HG03060 (cell line): Measurements from ENCODE around the gene SORBS1.

Experiments used
- ATAC-seq: cut with Tn5 transposase; IDR thresholded peaks from one replicate; pipeline ENCODE4 v1.9.1; 2021; ENCODE audit warnings: low read depth, moderate number of reproducible peaks; ENCODE audit not compliant: unreplicated experiment

Gene SORBS1

DNA sequence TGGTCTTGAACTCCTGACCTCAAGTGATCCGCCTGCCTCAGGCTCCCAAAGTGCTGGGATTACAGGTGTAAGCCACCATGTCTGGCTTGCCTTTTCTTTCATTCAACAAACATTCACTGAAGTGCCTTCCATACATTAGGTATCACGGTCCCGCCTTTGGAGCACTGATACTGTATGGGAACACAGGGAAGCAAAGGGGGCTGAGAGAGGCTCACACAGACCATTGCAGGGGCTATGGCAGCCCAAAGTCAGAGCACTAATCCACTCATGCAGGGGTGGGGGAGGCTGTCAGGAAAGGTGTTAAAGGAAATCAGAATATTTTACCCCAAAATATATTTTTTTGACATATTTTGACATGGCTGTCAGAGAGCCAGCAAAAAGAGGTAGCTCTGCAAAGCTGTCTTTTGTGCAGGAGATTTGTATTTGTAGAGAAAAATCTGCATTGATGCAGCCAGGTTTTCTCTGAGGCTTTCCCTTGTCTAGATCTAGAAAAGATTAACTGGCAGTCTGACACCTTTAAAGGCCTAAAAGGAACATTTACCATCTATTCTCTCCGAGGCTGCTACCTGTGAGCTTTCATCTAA is 228.4 kb downstream of the SORBS1 start:
- ATAC-seq = no peak

DNA sequence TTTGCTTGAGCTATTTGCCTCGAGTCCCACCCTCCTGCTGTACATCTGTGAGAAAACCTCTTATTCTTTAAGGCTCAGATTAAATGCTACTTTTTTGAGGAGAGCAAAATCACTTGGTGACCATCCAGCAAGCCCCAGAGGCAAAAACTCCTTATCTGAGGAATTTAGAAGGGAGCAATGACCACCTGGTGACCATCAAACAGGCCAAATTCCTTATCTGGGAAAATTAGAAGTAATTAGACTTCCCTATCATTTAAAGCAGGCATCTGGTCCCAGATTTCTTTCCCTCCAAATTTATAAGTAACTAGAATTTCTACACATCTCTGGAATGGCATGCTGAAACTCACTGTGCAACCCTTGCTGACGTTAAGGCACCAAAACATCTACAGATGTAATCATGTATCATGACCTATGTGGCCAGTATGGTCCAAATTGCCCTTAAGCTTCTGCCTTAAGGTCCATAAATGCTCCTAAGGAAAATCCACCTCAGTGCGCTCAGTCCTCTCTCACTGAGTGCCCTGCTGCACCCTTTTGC is 229.5 kb downstream of the SORBS1 start:
- no peak for ATAC-seq

DNA sequence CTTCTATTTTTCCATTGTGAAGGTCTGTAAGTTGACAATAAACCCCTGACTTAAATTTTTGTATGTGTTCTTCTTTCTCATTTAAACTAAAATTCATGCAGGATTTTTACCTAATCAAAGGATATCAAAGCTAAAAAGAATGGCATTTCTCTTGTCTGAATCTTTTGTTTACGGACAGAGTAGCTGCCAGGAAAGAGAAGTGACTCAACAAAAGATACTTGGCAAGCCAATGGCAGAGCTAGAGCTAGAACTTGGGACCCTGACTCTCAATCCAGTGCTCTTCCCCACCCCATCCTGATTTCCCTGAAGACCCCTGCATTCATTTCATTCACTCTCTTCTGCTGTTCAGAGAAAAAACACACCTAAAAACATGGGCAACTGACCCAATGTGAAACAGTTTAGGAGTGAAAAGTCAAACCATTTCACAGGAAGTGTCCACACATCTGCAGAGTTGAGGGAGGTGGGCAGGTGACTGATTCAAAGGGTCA is 230.2 kb downstream of the SORBS1 start:
- ATAC-seq = no peak

DNA sequence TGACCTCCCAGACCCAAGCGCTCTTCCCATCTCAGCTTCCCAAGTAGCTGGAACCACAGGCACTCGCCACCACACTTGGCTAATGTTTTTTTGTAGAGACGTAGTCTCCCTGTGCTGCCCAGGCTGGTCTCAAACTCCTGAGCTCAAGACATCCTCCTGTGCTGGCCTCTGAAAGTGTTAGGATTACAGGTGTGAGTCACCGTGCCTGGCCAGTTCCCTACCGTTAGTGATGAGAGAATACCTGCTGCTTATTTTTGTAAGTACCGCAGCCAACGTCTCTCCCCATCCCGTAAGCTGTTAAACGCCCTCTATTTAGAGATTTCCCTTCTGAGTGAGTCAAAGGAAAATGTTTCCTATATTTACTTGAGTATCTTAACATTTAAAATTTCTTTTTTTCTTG is 231.9 kb downstream of the SORBS1 start:
- ATAC-seq = no peak

DNA sequence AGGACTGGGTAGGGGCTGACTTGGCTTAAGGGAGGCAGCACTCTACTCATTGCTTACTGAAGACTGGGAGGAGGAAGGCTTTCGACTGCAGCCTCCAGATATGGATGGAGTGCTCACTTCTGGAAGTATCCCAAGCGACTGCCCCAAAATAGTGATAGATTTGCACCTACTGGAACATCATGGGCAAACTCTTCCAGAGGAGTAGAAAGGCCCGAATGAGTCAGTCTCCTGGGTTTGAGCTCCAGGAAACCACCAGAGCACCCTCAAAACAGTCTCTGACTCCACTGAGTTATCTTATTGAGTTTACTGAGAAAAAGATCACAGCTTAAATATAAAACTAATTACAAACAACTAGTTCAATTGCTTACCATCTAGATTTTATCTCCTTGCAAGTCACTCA is 233.2 kb downstream of the SORBS1 start:
- ATAC-seq = no peak

DNA sequence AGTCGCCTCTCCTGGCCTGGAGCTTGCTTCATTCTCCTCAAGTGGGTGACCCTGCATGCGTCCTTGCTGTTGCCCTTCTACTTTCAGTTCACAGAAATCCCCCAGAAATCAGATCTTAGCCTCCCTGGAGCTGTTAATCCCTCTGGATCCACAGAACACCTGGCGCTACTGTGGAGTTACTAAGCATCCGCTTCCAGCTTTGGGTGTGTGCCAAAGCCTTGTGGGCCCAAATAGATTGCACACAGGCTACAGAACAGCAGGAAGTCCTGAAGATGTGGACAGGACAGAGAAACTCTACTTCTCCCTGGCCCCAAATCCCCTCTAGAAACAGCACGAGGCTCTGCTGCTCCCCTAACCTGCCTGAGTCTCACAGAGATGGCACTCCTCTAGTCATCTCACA is 233.8 kb downstream of the SORBS1 start:
- ATAC-seq = no peak

DNA sequence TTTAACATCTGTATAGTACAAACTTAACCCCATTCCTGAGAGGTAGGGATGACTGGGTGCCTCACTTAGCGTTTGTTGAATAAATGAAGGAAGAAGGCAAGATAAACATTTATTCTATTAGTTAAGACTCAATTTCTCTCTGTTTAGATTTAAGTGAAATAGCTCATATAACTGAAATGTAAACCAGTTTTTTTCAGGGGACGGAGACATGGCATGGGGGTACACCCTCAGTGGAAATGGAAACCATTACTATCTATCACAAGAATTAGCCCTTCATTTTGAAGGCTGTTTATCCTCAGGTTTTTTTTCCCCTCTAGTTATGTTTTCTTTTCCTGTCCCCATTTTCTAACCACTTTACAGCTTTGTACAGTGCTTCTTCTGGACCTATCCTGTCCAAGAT is 234.8 kb downstream of the SORBS1 start:
- no peak for ATAC-seq

DNA sequence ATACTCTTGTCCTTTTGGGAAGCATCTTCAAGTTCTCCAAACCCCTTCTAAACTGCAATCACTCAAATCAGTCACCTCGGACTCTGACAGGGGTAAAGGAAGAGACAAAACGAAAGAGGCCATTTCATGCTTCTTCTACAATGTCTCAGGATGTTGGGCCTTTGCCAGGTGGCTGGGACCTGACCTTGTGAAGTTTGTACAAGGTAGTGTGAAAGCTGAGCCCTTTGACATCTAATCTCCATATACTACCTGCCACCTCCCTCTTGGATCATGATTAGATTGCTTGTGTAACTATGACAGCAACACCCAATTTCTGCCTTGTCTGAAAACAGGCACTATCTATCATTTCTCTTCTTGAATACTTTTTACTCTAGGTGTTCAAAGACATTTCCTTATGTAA is 235.3 kb downstream of the SORBS1 start:
- ATAC-seq = no peak

DNA sequence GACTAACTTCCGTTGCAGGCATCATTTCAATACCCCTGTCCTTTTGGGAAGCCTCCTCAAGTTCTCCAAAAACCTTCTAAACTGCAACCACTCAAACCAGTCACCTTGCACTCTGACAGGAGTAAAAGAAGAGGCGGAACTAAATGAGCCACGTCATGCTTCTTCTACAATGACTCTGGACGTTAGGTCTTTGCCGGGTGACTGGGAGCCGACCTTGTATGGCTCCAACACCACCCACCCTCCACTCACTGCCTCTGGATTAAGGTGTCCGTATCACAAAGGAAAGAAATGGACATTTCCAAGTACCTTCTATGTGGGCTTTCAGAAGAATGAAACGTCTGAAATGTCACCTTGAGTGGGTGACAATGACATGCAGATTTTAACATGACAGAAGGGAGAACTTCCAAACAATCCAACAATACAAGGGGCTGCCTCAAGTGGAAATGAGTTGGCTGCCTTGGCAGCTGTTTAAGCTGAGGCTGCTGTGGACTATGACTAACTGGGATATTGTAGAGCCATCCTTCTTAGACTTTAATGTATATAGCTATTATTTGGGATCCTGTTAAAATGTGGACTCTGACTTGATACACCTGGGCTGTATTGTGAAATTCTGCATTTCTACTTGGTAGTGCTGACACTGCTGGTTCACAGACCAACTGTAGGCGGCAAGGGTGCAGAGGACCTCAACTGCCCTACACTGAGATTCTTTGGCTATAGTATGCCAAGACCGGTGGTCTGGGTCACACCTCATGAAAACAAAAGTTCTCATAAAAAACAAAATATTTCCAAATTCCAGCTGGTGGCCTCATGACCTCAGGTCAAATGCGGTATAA is 236.5 kb downstream of the SORBS1 start:
- ATAC-seq = no peak

DNA sequence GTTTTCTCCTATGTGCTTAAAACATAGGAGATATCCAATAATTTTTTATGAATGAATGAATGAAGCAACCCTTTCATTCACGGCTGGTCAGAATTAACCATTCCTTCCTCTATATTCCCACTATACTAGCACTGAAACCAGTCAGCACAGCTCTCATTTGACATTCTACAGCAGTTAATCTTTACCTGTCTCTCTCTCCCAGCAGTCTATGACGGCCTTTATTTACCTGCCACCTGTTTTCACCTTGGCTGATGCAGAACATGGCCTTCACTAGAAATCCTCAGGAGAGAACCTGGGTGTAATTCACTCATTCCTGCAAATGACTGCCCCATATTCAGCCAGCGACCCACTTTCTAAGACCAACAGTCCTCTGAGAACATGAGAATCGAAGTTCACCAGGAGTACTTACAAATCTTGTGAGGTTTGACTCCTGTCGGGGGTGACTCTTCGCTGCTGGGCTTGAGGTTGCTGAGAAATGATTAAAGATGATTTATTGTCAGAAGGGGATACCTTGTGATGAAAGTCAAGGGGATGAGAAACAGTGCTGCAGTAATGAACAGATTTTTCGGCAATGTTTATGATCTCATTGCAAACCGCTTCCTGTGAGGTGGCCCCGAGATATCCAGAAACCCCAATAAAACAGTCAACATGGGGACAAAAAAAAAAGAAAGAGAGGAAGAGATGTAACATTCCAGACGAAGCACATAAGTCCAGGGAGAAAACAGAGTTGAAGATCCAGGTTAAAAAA is 239.4 kb downstream of the SORBS1 start:
- ATAC-seq = no peak

DNA sequence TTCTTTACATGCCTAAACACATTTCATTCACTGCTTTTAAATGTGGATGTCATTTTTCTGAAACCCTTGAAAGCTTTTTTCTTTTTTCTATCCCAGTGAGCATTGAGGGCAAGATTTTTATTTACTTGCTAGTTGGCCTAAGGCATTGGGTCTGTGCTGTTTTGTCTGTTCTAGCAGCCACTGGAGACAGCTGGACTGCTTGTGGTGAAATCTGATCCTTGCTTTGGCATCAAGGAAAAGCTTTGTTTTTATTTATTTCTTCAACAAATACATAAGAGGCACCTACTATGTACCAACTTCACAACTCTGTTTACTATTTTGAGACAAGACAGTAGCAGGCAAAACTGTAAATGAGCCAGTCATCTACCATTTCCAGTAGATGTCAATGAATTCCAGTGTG is 241.9 kb downstream of the SORBS1 start:
- ATAC-seq = no peak

DNA sequence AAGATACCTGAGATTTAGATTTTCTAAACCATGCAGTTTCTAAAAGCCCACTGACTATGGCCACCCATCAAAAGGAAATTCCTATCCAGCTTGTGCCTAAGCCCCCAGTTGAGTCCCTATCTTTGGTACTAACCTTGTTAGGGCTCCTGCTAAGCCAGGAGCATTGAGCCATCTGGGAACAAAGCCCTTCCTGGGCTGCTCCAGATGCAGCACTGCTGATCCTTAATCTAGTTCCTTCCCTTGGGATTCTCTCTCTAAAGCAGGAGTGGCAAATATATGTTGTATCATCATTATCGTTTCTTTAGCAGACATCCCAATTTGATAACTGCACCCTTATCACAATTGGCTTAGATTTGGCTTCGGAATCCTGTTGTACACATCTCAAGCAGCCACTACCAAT is 245.7 kb downstream of the SORBS1 start:
- no peak for ATAC-seq

DNA sequence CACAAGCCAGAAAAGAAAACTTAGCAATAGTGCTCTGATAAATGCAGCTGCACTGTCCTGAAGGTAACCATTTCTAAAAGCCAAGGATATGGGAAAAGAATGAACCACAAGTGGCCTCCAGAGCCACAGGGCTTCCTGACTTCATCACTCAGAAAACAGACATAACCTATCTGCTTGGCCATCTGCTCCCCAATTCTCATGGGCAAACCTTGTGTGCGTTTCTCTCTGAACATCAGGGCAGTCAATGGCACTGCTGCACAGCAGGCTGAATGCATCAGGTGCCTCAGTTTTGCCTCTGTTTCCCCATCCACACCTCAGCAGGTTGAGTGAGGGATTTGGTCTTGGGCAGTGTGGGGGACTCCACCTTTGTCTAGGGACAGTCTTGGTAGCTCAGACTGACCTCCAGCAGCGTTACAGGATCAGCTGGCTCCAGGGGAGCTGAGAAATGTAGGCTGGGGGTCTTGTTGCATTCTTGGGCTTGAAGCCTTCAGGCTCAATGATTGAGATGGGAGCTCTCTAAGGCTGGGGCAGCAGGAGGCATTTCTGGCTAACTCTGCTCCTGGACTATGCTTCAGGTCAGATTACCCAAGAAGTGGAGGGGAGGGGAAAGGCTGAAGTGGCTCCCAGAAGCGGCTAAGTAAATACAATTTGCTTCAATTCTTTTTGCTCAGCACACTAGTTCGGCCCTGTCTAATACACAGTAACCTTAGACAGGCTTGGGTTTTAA is 246.8 kb downstream of the SORBS1 start:
- ATAC-seq = no peak

DNA sequence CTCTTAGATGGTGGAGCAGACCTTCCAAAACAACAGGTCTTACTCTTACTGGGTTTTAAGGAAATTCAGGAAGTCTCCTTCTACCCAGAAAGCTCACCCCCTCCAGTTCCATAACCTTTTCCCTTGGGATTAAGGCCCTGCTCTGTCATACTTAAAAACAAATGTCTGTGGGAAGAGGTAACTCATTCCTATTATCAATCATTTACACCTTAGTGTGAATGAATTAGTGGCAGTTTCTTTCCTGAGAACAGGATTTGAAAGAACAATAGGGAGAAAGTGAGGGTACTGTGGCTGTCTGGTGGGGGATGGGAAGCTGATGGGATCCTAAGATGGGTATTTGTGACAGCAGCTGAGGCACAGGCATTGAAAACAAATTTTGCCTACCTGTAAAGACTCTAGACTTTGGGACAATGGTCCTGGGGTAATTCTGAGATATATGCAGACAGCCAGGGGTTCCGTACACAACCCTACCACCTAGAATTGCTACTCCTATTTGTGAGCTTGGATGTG is 248.1 kb downstream of the SORBS1 start:
- no peak for ATAC-seq

DNA sequence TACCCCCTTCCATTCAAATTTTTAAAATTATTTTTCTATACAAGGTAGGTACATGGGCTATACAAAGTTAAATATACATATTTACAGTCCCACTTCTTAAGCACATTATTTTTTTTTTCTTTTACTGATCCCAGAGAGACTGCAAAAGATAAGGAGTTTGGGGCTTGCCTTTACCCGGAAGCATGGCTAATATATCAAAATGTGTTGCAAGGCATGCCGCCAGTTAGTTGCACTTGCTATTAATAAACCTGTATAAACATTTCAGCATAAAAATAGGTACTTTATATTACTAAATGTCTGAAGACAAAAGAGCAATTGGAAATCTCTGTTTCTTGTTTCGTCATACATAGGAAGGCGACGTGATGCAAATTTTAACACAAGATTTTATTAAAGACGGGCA is 248.9 kb downstream of the SORBS1 start:
- ATAC-seq = no peak

DNA sequence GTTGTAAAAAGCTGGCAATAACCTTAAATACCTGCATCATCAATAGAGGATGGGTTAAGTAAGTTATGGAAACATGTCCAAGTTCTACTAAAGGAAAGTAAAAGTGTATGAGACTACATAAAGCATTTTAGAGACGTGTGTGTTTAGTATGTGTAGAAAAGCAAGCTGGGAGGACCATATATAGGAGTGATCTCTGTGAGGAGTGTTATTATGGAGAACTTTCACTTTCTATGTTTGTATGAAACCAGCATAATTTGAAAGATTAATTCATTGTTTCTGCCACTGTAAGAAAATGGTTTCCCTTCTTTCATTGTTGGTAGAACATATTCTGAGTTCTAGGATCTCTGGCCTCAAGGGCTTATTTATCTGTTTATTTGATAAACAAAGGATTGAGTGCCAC is 251.2 kb downstream of the SORBS1 start:
- ATAC-seq = no peak

DNA sequence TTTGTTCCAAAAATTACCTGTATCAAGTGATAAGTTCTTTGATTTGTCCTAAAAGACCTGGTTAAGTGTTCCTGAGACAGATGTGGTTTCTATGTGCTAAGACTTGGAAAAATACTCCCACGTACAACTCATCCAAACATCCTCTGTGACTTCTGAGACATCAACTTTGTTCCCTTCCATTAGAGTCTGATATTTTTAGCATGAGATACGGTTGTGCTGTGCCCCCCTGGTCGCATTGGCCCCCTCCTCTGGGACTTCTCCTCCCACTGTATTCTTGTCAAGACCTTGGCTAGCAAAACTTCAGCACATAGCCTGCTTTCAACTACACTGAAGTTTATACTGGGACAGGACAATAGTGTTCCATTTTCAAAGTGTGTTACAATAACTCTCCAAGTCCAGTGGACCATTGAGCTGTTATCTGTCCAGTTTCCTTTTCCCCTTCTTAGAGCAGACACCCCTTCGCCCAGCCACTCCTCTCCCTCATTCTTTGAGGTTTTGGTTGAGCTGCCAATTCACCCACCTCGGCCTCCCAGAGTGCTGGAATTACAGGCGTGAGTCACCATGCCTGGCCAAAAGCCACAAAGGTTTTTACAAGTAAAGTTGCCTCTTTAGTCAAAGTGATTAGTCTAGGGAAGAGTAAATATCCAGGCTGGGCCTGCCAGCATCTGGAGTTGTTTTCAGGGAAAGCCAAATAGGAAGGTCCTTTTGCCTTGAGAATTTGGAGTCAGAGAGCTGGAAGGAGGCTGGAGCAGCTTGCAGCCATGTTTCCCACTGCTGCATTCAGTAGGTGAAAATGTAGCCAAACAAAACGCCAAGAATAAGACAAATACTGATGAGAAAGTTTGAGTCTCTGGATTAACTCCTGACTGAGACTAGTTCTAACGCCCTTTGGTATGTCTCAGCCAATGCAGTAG is 252.5 kb downstream of the SORBS1 start:
- ATAC-seq = peak; percentile 45

DNA sequence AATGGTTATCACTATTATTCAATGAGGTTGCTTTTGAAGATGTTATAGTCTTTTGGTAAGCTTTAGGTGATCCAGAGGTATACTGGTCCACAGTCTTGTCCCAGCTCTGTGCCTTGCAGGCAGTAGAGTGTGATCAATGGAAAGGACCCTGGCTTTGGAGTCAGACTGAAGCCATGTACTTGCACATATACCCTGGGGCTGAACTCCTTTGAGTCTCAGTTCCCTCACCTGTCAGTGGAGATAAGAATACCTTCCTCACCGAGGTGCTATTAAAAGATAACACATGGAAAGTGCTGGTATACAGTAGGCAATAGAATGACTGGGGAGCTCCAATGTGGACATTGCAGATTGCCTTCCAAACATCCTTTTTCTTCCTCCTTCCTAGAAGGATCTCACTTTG is 254.3 kb downstream of the SORBS1 start:
- no peak for ATAC-seq

DNA sequence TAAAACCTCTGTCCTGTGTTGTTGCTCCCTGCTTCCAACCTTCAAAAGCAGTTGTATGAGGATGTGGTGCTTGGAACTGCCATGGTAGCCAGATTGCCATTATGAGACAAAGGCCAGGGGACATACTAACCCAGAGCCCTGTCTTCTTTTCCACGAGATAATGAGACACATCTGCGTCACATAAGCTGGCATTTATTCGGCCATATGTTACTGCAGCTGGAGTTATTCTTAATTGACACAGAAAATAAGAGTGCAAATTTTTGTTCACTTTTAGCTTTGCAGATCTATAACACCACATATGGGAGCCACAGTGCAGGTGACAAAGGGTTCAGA is 254.9 kb downstream of the SORBS1 start:
- ATAC-seq = no peak
